GM21447 (cell line): ENCODE measurements around the gene LAPTM5.

ENCODE experiments used
- ATAC-seq: cut with Tn5 transposase; IDR thresholded peaks from one replicate; pipeline ENCODE4 v1.9.1; 2021; ENCODE audit not compliant: unreplicated experiment

The LAPTM5 gene

GRCh38 chr1:30732277-30732996 is 25.1 kb downstream of the LAPTM5 start:
- ATAC-seq: no peak

GRCh38 chr1:30731806-30732276 is 25.7 kb downstream of the LAPTM5 start:
- ATAC-seq: no peak

- ATAC-seq: no peak
Observed at GRCh38 chr1:30731109-30731805, 26.3 kb downstream of the LAPTM5 start.

GRCh38 chr1:30730346-30731108 is 27.0 kb downstream of the LAPTM5 start:
- peak; percentile 39 for ATAC-seq

- ATAC-seq: no peak
Observed at GRCh38 chr1:30729901-30730300, 27.7 kb downstream of the LAPTM5 start.

GRCh38 chr1:30728832-30729638 is 28.5 kb downstream of the LAPTM5 start:
- no peak for ATAC-seq

- ATAC-seq: no peak
Observed at GRCh38 chr1:30728340-30728739, 29.2 kb downstream of the LAPTM5 start.

- no peak for ATAC-seq
Observed at GRCh38 chr1:30727824-30728223, 29.8 kb downstream of the LAPTM5 start.

- no peak for ATAC-seq
Observed at GRCh38 chr1:30726773-30727684, 30.5 kb downstream of the LAPTM5 start.

- no peak for ATAC-seq
Observed at GRCh38 chr1:30726236-30726635, 31.3 kb downstream of the LAPTM5 start.

- no peak for ATAC-seq
Observed at GRCh38 chr1:30725450-30726095, 32.0 kb downstream of the LAPTM5 start.

- no peak for ATAC-seq
Observed at GRCh38 chr1:30724655-30725421, 32.7 kb downstream of the LAPTM5 start.

GRCh38 chr1:30724175-30724574 is 33.4 kb downstream of the LAPTM5 start:
- no peak for ATAC-seq

GRCh38 chr1:30723331-30723755 is 34.2 kb downstream of the LAPTM5 start, which contains the start of gene MATN1:
MATN1 (minus strand) TSS chr1:30723585; CDS start chr1:30723551, 34 bp downstream.
- no peak for ATAC-seq

GRCh38 chr1:30721812-30722537 is 35.6 kb downstream of the LAPTM5 start:
- no peak for ATAC-seq

- no peak for ATAC-seq
Observed at GRCh38 chr1:30721341-30721793, 36.2 kb downstream of the LAPTM5 start.
